Naive thymus-derived CD4-positive, alpha-beta T cell (primary cell): ENCODE measurements around the gene RYR1. TPM values are rescaled to one million over a fixed set of nuclear protein-coding genes. Genes with fewer than 3 reads are reported as not detected.
"Not testable (repeated sequence)": the region's sequence is repeated elsewhere in the genome, so short reads cannot be mapped to it uniquely, and the experiment has no call there.

Experiments
- ATAC-seq: fragments of 150-1000 bp; cut with Tn5 transposase; 2 replicates; pipeline ENCODE4 v1.10.0; 2021; ENCODE audit warnings: mild to moderate bottlenecking, moderate library complexity
- CTCF ChIA-PET: fragments of 350-600 bp; sonication (Branson Sonifier 250); formaldehyde crosslinking; loops from one replicate; lab custom pipeline; 2021; ENCODE audit warnings: antibody characterized with exemption; lab: Charles Lee
- POLR2A ChIA-PET: fragments of 350-600 bp; sonication (Branson Sonifier 250); formaldehyde crosslinking; loops from one replicate; lab custom pipeline; 2021; ENCODE audit warnings: antibody characterized with exemption, inconsistent platforms; lab: Charles Lee
- DNase-seq, 9 donors: peaks; one replicate each; pipeline versions ENCODE4 v3.0.0 to v3.0.0-alpha.2; 2020 to 2022; ENCODE audit warnings: mixed read lengths in 1 of 9
- H3K27ac ChIP-seq: one replicate; pipeline ENCODE4 v1.7.0; 2013; ENCODE audit warnings: mild to moderate bottlenecking, low read depth, low read length, moderate library complexity
- H3K27me3 ChIP-seq, 2 donors: one replicate each; pipeline ENCODE4 v1.7.0; 2013; ENCODE audit warnings: low read length in 2 of 2, mild to moderate bottlenecking in 2 of 2, moderate library complexity in 2 of 2; ENCODE audit not compliant: control insufficient read depth in 2 of 2, insufficient read depth in 2 of 2
- H3K36me3 ChIP-seq, 3 experiments: 1 replicate in 2 of 3; 2 replicates in 1 of 3; pipeline ENCODE4 v1.7.0; 2013; ENCODE audit warnings: low read length in 3 of 3, mild to moderate bottlenecking in 3 of 3, moderate library complexity in 1 of 3; ENCODE audit not compliant: insufficient read depth in 3 of 3, control insufficient read depth in 2 of 3
- H3K4me1 ChIP-seq, 2 donors: one replicate each; pipeline ENCODE4 v1.7.0; 2013; ENCODE audit warnings: low read length in 2 of 2, mild to moderate bottlenecking in 2 of 2, moderate library complexity in 1 of 2; ENCODE audit not compliant: control insufficient read depth in 2 of 2, insufficient read depth in 2 of 2
- H3K4me3 ChIP-seq: 2 replicates; pipeline ENCODE4 v1.7.0; 2013; ENCODE audit warnings: mild to moderate bottlenecking, low read length
- H3K9me3 ChIP-seq, 3 experiments: 1 replicate in 2 of 3; 2 replicates in 1 of 3; pipeline ENCODE4 v1.7.0; 2013; ENCODE audit warnings: low read length in 3 of 3; ENCODE audit not compliant: control insufficient read depth in 2 of 3
- H3K27ac Mint-ChIP-seq, 9 donors: one replicate each; pipeline ENCODE4 v1.8.0; 2020 to 2022; ENCODE audit warnings: mixed read lengths in 9 of 9, mild to moderate bottlenecking in 8 of 9, moderate library complexity in 5 of 9, inconsistent platforms in 2 of 9
- H3K27me3 Mint-ChIP-seq, 5 donors: one replicate each; pipeline ENCODE4 v1.8.0; 2021 to 2022; ENCODE audit warnings: mixed read lengths in 5 of 5, mild to moderate bottlenecking in 1 of 5
- H3K36me3 Mint-ChIP-seq, 5 donors: one replicate each; pipeline ENCODE4 v1.8.0; 2020 to 2022; ENCODE audit warnings: mixed read lengths in 5 of 5, mild to moderate bottlenecking in 3 of 5, inconsistent platforms in 1 of 5
- H3K4me1 Mint-ChIP-seq, 7 donors: one replicate each; pipeline ENCODE4 v1.8.0; 2020 to 2022; ENCODE audit warnings: mixed read lengths in 7 of 7, mild to moderate bottlenecking in 3 of 7, inconsistent platforms in 1 of 7
- H3K4me3 Mint-ChIP-seq, 10 donors: one replicate each; pipeline ENCODE4 v1.8.0; 2020 to 2022; ENCODE audit warnings: mild to moderate bottlenecking in 10 of 10, mixed read lengths in 10 of 10, moderate library complexity in 6 of 10, inconsistent platforms in 2 of 10
- H3K9me3 Mint-ChIP-seq, 11 donors: one replicate each; pipeline ENCODE4 v1.8.0; 2020 to 2022; ENCODE audit warnings: mixed read lengths in 11 of 11, mild to moderate bottlenecking in 4 of 11, inconsistent platforms in 1 of 11, moderate library complexity in 1 of 11
- intact Hi-C, 2 donors: fragments of 100-400 bp; cut with micrococcal nuclease; formaldehyde crosslinking; loops; one replicate each; pipeline ENCODE4 v1.15.1; 2023
- polyA plus RNA-seq, 2 donors: library from polyadenylated mRNA; unstranded; fragments of 300-500 nt; fragmentation: Illumina TruSeq; gene quantifications; one replicate each; pipeline ENCODE4 v1.2.3, GENCODE V29; 2021
- total RNA-seq, 6 experiments: library from RNA in 5 of 6; stranded (reverse) in 5 of 6; gene quantifications; 1 replicate in 5 of 6; 2 replicates in 1 of 6; pipeline ENCODE4 v1.2.3 and lab custom pipeline; 2021 to 2026

Gene RYR1
- total and polyA plus RNA-seq, 7 experiments from 2014 or later, result 0.29 to 2.6 (median 1.7) TPM; not detected in 2

- ChIA-PET CTCF (interaction anchor here (0.6 to 1.4 kb wide), 5 partner anchors 20 to 816 kb away, joined by 3 to 9 read pairs (median 4); no protein-coding TSS in a partner anchor), POLR2A (interaction anchor here (0.7 kb wide), 1 partner anchor 28 kb away, joined by 3 read pairs; no protein-coding TSS in a partner anchor)
- not testable (repeated sequence) for H3K27me3 Mint-ChIP-seq, H3K9me3 Mint-ChIP-seq, DNase-seq, H3K36me3 Mint-ChIP-seq, H3K27me3 ChIP-seq, H3K9me3 ChIP-seq, ATAC-seq, H3K4me3 ChIP-seq, H3K36me3 ChIP-seq, H3K27ac ChIP-seq
- H3K4me1 ChIP-seq, result peaks cover 0 to 10% of the 10 kb centered on the region in 2 donors
- intact Hi-C loops, result loop anchor here in 1 of 2 donors (10.0 kb wide), 1 partner anchor 422 kb away; the partner anchor contains the start of genes MRPS12 and SARS2
- H3K27ac Mint-ChIP-seq, result peak overlapping the region in 1 of 9 donors; percentile 60
- peak overlapping the region in 1 of 10 donors; percentile 57 for H3K4me3 Mint-ChIP-seq
- peaks cover 6 to 30% (median 9%) of the 10 kb centered on the region in 7 donors for H3K4me1 Mint-ChIP-seq
Observed at GRCh38 chr19:38513156-38513555, 79.7 kb downstream of the RYR1 start.

- ChIA-PET POLR2A (interaction anchor here (0.7 kb wide), 1 partner anchor 27 kb away, joined by 3 read pairs; no protein-coding TSS in a partner anchor), CTCF (interaction anchor here (1.3 to 1.4 kb wide), 3 partner anchors 111 to 413 kb away, joined by 3 to 9 read pairs (median 5); partner anchors contain the start of gene FAM98C)
- no peak overlapping the region for H3K27ac ChIP-seq
- H3K27me3 Mint-ChIP-seq, result peaks cover 0 to 7% (median 4%) of the 10 kb centered on the region in 5 donors
- intact Hi-C loops, result loop anchor here in 1 of 2 donors (10.0 kb wide), 1 partner anchor 421 kb away; the partner anchor contains the start of genes MRPS12 and SARS2
- no peaks in the 10 kb centered on the region for H3K9me3 Mint-ChIP-seq
- H3K4me3 Mint-ChIP-seq, result peak overlapping the region in 1 of 10 donors; percentile 57
- DNase-seq (no peak), ATAC-seq (no peak)
- H3K4me1 ChIP-seq, result peaks cover 0 to 10% of the 10 kb centered on the region in 2 donors
- no peaks in the 10 kb centered on the region for H3K9me3 ChIP-seq
- H3K27ac Mint-ChIP-seq, result peak overlapping the region in 1 of 9 donors; percentile 26
- H3K36me3 ChIP-seq, result no peaks in the 10 kb centered on the region
- H3K36me3 Mint-ChIP-seq, result no peaks in the 10 kb centered on the region
- H3K4me1 Mint-ChIP-seq, result peaks cover 6 to 30% (median 9%) of the 10 kb centered on the region in 7 donors
- no peak overlapping the region for H3K4me3 ChIP-seq
- no peaks in the 10 kb centered on the region for H3K27me3 ChIP-seq
Observed at GRCh38 chr19:38513762-38514167, 80.3 kb downstream of the RYR1 start.

- DNase-seq, result peak; percentile 47 to 84 (median 74)
- Mint-ChIP-seq H3K27me3 (peaks cover 0 to 4% (median 4%) of the 10 kb centered on the region in 5 donors), H3K36me3 (no peaks in the 10 kb centered on the region), H3K4me3 (peak overlapping the region in 2 of 10 donors; percentile 16 to 45), H3K27ac (peak overlapping the region in 3 of 9 donors; percentile 14 to 64 (median 60)), H3K9me3 (no peaks in the 10 kb centered on the region), H3K4me1 (peaks cover 6 to 30% (median 9%) of the 10 kb centered on the region in 7 donors)
- no peaks in the 10 kb centered on the region for H3K9me3 ChIP-seq
- H3K4me1 ChIP-seq, result peaks cover 0 to 10% of the 10 kb centered on the region in 2 donors
- ATAC-seq, result peak; percentile 95
- no peaks in the 10 kb centered on the region for H3K36me3 ChIP-seq
- POLR2A ChIA-PET, result interaction anchor here (0.7 to 2.1 kb wide), 6 partner anchors 9 to 120 kb away, joined by 3 to 8 read pairs (median 4); partner anchors contain the start of genes EIF3K, FAM98C and MAP4K1
- CTCF ChIA-PET, result interaction anchor here (0.5 to 2.3 kb wide), 12 partner anchors 16 to 497 kb away, joined by 3 to 25 read pairs (median 3); partner anchors contain the start of genes EIF3K, FAM98C and MAP4K1
- intact Hi-C loops, result loop anchor here (1.0 to 10.0 kb wide), 9 partner anchors 23 to 437 kb away; partner anchors contain the start of genes FAM98C (in 2 of the 2), MAP4K1 (in 1 of the 2), MRPS12 (in 1 of the 2) and SARS2 (in 1 of the 2)
- no peak overlapping the region for H3K4me3 ChIP-seq
- no peak overlapping the region for H3K27ac ChIP-seq
- H3K27me3 ChIP-seq, result no peaks in the 10 kb centered on the region
Observed at GRCh38 chr19:38514812-38515633, 81.5 kb downstream of the RYR1 start.

GRCh38 chr19:38515896-38516295, 82.4 kb downstream of the RYR1 start:
- Mint-ChIP-seq H3K36me3 (no peaks in the 10 kb centered on the region), H3K4me3 (no peak overlapping the region), H3K9me3 (no peaks in the 10 kb centered on the region), H3K27me3 (peaks cover 0 to 4% (median 4%) of the 10 kb centered on the region in 5 donors), H3K4me1 (peaks cover 6 to 30% (median 9%) of the 10 kb centered on the region in 7 donors), H3K27ac (no peak overlapping the region)
- Histone ChIP-seq H3K9me3 (no peaks in the 10 kb centered on the region), H3K27ac (no peak overlapping the region), H3K4me3 (no peak overlapping the region), H3K4me1 (peaks cover 0 to 10% of the 10 kb centered on the region in 2 donors), H3K36me3 (no peaks in the 10 kb centered on the region), H3K27me3 (no peaks in the 10 kb centered on the region)
- intact Hi-C loops, result loop anchor here (1.0 to 10.0 kb wide), 9 partner anchors 22 to 436 kb away; partner anchors contain the start of genes FAM98C (in 2 of the 2), MAP4K1 (in 1 of the 2), MRPS12 (in 1 of the 2) and SARS2 (in 1 of the 2)
- ATAC-seq, result no peak
- DNase-seq, result no peak
- CTCF ChIA-PET, result interaction anchor here (0.5 to 2.3 kb wide), 8 partner anchors 23 to 238 kb away, joined by 3 to 25 read pairs (median 4); partner anchors contain the start of genes EIF3K, FAM98C and MAP4K1
- POLR2A ChIA-PET, result interaction anchor here (0.9 to 2.1 kb wide), 5 partner anchors 8 to 119 kb away, joined by 3 to 8 read pairs (median 3); partner anchors contain the start of genes EIF3K, FAM98C and MAP4K1

- peak overlapping the region in 1 of 9 donors; percentile 61 for H3K27ac Mint-ChIP-seq
Observed at GRCh38 chr19:38516802-38517201, 83.3 kb downstream of the RYR1 start.

More at GRCh38 chr19:38516802-38517201, 83.3 kb downstream of the RYR1 start:
- no peaks in the 10 kb centered on the region for H3K9me3 Mint-ChIP-seq
- Histone ChIP-seq H3K36me3 (no peaks in the 10 kb centered on the region), H3K9me3 (no peaks in the 10 kb centered on the region), H3K27me3 (no peaks in the 10 kb centered on the region), H3K4me1 (peaks cover 0 to 10% of the 10 kb centered on the region in 2 donors), H3K4me3 (no peak overlapping the region), H3K27ac (no peak overlapping the region)
- CTCF ChIA-PET, result interaction anchor here (1.0 to 2.3 kb wide), 4 partner anchors 28 to 118 kb away, joined by 3 to 25 read pairs (median 12); partner anchors contain the start of genes EIF3K, FAM98C and MAP4K1
- H3K36me3 Mint-ChIP-seq, result no peaks in the 10 kb centered on the region
- ATAC-seq (no peak), DNase-seq (no peak)
- no peaks in the 10 kb centered on the region for H3K27me3 Mint-ChIP-seq
- H3K4me1 Mint-ChIP-seq, result peaks cover 6 to 30% (median 9%) of the 10 kb centered on the region in 7 donors
- no peak overlapping the region for H3K4me3 Mint-ChIP-seq
- POLR2A ChIA-PET, result interaction anchor here (1.4 kb wide), 1 partner anchor 8 kb away, joined by 3 read pairs; no protein-coding TSS in a partner anchor
- intact Hi-C loops, result loop anchor here in 1 of 2 donors (10.0 kb wide), 1 partner anchor 418 kb away; the partner anchor contains the start of genes MRPS12 and SARS2
